ENCODE data around the gene TMEM161A. TPM values are rescaled to one million over a fixed set of nuclear protein-coding genes. Genes with fewer than 3 reads are reported as not detected.
A peak's percentile ranks its signal among the peaks of the same experiment; 100 is the strongest.
"Not testable (repeated sequence)": the region's sequence is repeated elsewhere in the genome, so short reads cannot be mapped to it uniquely, and the experiment has no call there.

TMEM161A gene
- total and polyA plus RNA-seq, 8 donors = 10.5 to 35.6 (median 12.2) TPM

GRCh38 chr19:19145281-19145680 lies 7.0 kb upstream of the TMEM161A start:
- peak in 1 of 4 donors; percentile 6 for ATAC-seq
- DNase-seq = peak in 2 of 6 donors; percentile 36 to 78
- no peaks in the 10 kb centered on the region for H3K36me3 ChIP-seq
- no peak for TF ChIP-seq CTCF (IDR thresholded peaks at IDR 0.05)
- H3K27me3 ChIP-seq = no peaks in the 10 kb centered on the region
- WGBS, 2 donors = 70 to 78% methylated on average over 17 of the region's 17 CpGs
- no peak overlapping the region for H3K4me3 ChIP-seq
- no peaks in the 10 kb centered on the region for H3K9me3 ChIP-seq
- no peaks in the 10 kb centered on the region for H3K4me1 ChIP-seq
- FAIRE-seq = no peak
- H3K27ac ChIP-seq = no peak overlapping the region
- intact Hi-C loops (cut with DNase I) = loop anchor here in 1 of 3 donors (5.0 kb wide), 1 partner anchor 197 kb away; no protein-coding TSS in a partner anchor

GRCh38 chr19:19142347-19142746 lies 4.1 kb upstream of the TMEM161A start:
- FAIRE-seq (no peak), ATAC-seq (no peak), DNase-seq (no peak)
- no peaks in the 10 kb centered on the region for H3K36me3 ChIP-seq
- H3K27me3 ChIP-seq = no peaks in the 10 kb centered on the region
- no peak overlapping the region for H3K4me3 ChIP-seq
- intact Hi-C loops (cut with DNase I) = loop anchor here in 1 of 3 donors (5.0 kb wide), 1 partner anchor 90 kb away; no protein-coding TSS in a partner anchor
- WGBS, 2 donors = 63 to 70% methylated on average over 12 of the region's 12 CpGs
- no peak overlapping the region for H3K27ac ChIP-seq
- peaks cover 0 to 4% (median 0%) of the 10 kb centered on the region in 3 donors for H3K4me1 ChIP-seq
- no peaks in the 10 kb centered on the region for H3K9me3 ChIP-seq
- TF ChIP-seq CTCF (IDR thresholded peaks at IDR 0.05) = no peak

- Histone ChIP-seq H3K4me1 (peaks cover 0 to 6% (median 0%) of the 10 kb centered on the region in 3 donors), H3K27ac (no peak overlapping the region), H3K4me3 (no peak overlapping the region), H3K9me3 (no peaks in the 10 kb centered on the region), H3K36me3 (no peaks in the 10 kb centered on the region), H3K27me3 (no peaks in the 10 kb centered on the region)
- FAIRE-seq (no peak), DNase-seq (no peak), ATAC-seq (no peak)
- intact Hi-C loops (cut with DNase I) = loop anchor here in 1 of 3 donors (5.0 kb wide), 1 partner anchor 88 kb away; no protein-coding TSS in a partner anchor
- 51 to 68% methylated on average over 5 of the region's 5 CpGs for WGBS, 2 donors
- TF ChIP-seq CTCF (IDR thresholded peaks at IDR 0.05) = no peak
Observed at GRCh38 chr19:19140476-19140875, 2.2 kb upstream of the TMEM161A start.

- Histone ChIP-seq H3K9me3 (no peaks in the 10 kb centered on the region), H3K4me1 (peaks cover 0 to 6% (median 0%) of the 10 kb centered on the region in 3 donors), H3K36me3 (no peaks in the 10 kb centered on the region), H3K4me3 (no peak overlapping the region), H3K27me3 (no peaks in the 10 kb centered on the region), H3K27ac (no peak overlapping the region)
- WGBS, 2 donors = 43 to 44% methylated on average over 5 of the region's 5 CpGs
- ATAC-seq = no peak
- no peak for TF ChIP-seq CTCF (IDR thresholded peaks at IDR 0.05)
- intact Hi-C loops (cut with DNase I) = loop anchor here in 2 of 3 donors (5.0 to 10.0 kb wide), 2 partner anchors 85 to 88 kb away; no protein-coding TSS in a partner anchor
- FAIRE-seq = no peak
- DNase-seq = no peak
Observed at GRCh38 chr19:19139876-19140229, 1.6 kb upstream of the TMEM161A start.

- Histone ChIP-seq H3K27ac (no peak overlapping the region), H3K9me3 (no peaks in the 10 kb centered on the region), H3K4me1 (peaks cover 0 to 6% (median 0%) of the 10 kb centered on the region in 3 donors), H3K36me3 (no peaks in the 10 kb centered on the region), H3K4me3 (peak overlapping the region; percentile 46 to 63 (median 61)), H3K27me3 (no peaks in the 10 kb centered on the region)
- no peak for TF ChIP-seq CTCF (IDR thresholded peaks at IDR 0.05)
- WGBS, 2 donors = 5 to 6% methylated on average over 25 of the region's 25 CpGs
- ATAC-seq = peak; percentile 13 to 37 (median 19)
- FAIRE-seq = no peak
- DNase-seq = peak in 4 of 6 donors; percentile 22 to 82 (median 46)
- intact Hi-C loops (cut with DNase I) = loop anchor here in 1 of 3 donors (10.0 kb wide), 1 partner anchor 83 kb away; no protein-coding TSS in a partner anchor
Observed at GRCh38 chr19:19137556-19138108, 646 bp downstream of the TMEM161A start.

GRCh38 chr19:19135713-19136112 lies 2.6 kb downstream of the TMEM161A start:
- H3K27me3 ChIP-seq, H3K4me1 ChIP-seq, H3K27ac ChIP-seq, DNase-seq, H3K36me3 ChIP-seq, H3K4me3 ChIP-seq, H3K9me3 ChIP-seq, ATAC-seq, FAIRE-seq: not testable (repeated sequence)
- WGBS, 2 donors = 73 to 86% methylated on average over 6 of the region's 6 CpGs
- intact Hi-C loops (cut with DNase I) = loop anchor here in 1 of 3 donors (10.0 kb wide), 1 partner anchor 81 kb away; no protein-coding TSS in a partner anchor
